Effector memory CD4-positive, alpha-beta T cell (primary cell): ENCODE data around the gene HTRA1.

Source experiments
- DNase-seq, 3 donors: peaks; one replicate each; pipeline ENCODE4 v3.0.0-alpha.2; 2020
- H3K27ac ChIP-seq: 2 replicates; pipeline ENCODE4 v1.7.0; 2013; ENCODE audit warnings: mild to moderate bottlenecking, low read length, moderate library complexity; ENCODE audit not compliant: insufficient read depth, poor library complexity, severe bottlenecking
- H3K27me3 ChIP-seq: replicated peaks from 2 replicates; pipeline ENCODE4 v1.7.0; 2013; ENCODE audit warnings: mild to moderate bottlenecking, low read length; ENCODE audit not compliant: insufficient read depth, control insufficient read depth, poor library complexity, severe bottlenecking
- H3K36me3 ChIP-seq: 2 replicates; pipeline ENCODE4 v1.7.0; 2013; ENCODE audit warnings: mild to moderate bottlenecking, low read length, moderate library complexity; ENCODE audit not compliant: control insufficient read depth, insufficient read depth
- H3K4me1 ChIP-seq: 2 replicates; pipeline ENCODE4 v1.7.0; 2013; ENCODE audit warnings: low read length, mild to moderate bottlenecking; ENCODE audit not compliant: control insufficient read depth, insufficient read depth, poor library complexity, severe bottlenecking
- H3K4me3 ChIP-seq: 2 replicates; pipeline ENCODE4 v1.7.0; 2013; ENCODE audit warnings: low read length, low read depth, mild to moderate bottlenecking; ENCODE audit not compliant: insufficient read depth, poor library complexity, severe bottlenecking
- H3K9me3 ChIP-seq: 2 replicates; pipeline ENCODE4 v1.7.0; 2013; ENCODE audit warnings: mild to moderate bottlenecking, low read length, moderate library complexity; ENCODE audit not compliant: control insufficient read depth

The HTRA1 gene

DNA sequence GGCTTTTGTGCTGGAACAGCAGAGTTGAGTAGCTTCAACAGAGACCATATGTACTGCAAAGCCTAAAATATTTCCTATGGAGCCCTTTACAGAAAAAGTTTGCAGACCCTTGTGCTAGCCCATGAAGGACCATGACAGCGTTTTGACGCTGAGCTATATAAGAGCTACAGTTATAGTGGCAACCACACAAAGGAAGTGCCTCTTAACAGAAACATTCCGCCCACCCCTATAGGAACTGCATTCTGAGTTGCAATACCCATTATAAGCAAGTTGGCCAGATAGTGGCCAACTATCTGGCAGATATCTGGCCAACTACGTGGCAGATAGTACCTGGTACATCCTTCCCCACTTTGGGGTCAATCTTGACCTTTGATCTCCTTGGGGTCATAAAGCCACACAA lies 51.7 kb downstream of the HTRA1 start:
- Histone ChIP-seq H3K36me3 (no peaks in the 10 kb centered on the region), H3K4me3 (no peak overlapping the region), H3K4me1 (peaks cover 25% of the 10 kb centered on the region)

DNA sequence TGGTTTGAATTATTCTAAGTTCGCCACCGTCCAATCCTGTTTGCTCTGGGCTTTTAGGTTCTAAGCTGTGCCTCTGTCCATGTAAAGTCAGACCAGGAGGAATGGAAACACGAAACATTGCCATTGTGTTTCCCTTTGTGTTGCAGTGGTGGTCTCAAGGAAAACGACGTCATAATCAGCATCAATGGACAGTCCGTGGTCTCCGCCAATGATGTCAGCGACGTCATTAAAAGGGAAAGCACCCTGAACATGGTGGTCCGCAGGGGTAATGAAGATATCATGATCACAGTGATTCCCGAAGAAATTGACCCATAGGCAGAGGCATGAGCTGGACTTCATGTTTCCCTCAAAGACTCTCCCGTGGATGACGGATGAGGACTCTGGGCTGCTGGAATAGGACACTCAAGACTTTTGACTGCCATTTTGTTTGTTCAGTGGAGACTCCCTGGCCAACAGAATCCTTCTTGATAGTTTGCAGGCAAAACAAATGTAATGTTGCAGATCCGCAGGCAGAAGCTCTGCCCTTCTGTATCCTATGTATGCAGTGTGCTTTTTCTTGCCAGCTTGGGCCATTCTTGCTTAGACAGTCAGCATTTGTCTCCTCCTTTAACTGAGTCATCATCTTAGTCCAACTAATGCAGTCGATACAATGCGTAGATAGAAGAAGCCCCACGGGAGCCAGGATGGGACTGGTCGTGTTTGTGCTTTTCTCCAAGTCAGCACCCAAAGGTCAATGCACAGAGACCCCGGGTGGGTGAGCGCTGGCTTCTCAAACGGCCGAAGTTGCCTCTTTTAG lies 52.9 kb downstream of the HTRA1 start:
- H3K4me3 ChIP-seq = no peak overlapping the region
- DNase-seq = no peak
- no peaks in the 10 kb centered on the region for H3K36me3 ChIP-seq
- peaks cover 25% of the 10 kb centered on the region for H3K4me1 ChIP-seq
- H3K27ac ChIP-seq = no peak overlapping the region
- H3K9me3 ChIP-seq = no peaks in the 10 kb centered on the region
- no peaks in the 10 kb centered on the region for H3K27me3 ChIP-seq

More for the DNA sequence above, 51.7 kb downstream of the HTRA1 start:
- Histone ChIP-seq H3K9me3 (no peaks in the 10 kb centered on the region), H3K27ac (no peak overlapping the region), H3K27me3 (no peaks in the 10 kb centered on the region)
- DNase-seq = no peak

DNA sequence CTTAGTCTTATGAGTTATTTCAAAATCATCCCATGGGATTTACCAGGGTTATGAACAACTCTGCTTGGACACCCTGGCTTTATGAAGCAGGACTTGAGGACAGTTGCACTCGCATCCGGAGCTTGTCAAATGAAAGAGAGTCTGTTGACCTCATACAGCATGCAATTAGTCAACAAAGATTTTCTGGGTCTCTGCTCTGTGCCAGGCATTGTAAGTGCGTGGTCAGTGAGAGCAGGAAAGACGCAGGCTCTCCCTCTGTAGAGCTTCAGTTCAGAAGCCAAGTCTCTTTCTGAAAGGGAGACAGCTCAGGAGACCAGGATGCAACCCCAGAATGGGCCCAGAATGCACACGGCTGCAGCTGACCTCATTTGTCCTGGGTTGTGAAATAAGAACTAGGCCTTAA lies 53.7 kb downstream of the HTRA1 start:
- Histone ChIP-seq H3K4me3 (no peak overlapping the region), H3K27me3 (no peaks in the 10 kb centered on the region), H3K36me3 (no peaks in the 10 kb centered on the region), H3K4me1 (peaks cover 25% of the 10 kb centered on the region), H3K9me3 (no peaks in the 10 kb centered on the region), H3K27ac (no peak overlapping the region)
- no peak for DNase-seq

DNA sequence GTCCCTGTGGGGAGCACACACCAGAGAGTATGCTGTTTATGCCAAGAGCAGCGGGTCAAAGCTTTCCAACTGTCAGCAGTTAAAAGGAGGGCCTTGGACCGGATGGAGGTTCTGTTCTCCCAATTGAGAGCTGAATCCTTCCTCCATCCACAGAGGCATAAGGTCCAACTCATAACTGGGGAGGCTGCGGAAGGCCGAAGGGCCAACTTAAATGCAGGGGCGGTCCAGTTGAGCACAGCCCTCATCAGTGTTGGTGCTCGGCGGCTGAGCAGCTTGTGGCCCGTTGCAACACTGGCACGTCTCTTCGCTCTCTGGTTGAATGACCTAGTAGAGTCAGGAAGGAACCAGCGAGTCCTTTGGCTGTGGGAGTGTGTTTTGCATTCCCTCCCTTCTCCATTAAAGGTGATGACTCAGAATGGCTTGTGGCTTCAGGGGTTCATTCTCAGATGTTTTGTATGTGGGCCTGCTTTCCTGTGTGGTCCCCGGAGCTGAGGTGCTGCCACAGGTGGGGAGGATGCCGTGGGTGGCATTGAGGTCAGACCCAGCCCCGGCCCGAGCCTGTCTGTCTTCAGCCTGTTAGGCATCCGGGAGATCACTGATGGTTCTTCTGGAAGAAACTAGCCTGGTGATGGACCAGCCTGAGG lies 54.4 kb downstream of the HTRA1 start:
- H3K4me3 ChIP-seq = no peak overlapping the region
- peak; percentile 35 to 64 (median 62) for DNase-seq
- H3K4me1 ChIP-seq = peaks cover 25% of the 10 kb centered on the region
- no peaks in the 10 kb centered on the region for H3K9me3 ChIP-seq
- H3K36me3 ChIP-seq = no peaks in the 10 kb centered on the region
- H3K27ac ChIP-seq = no peak overlapping the region
- no peaks in the 10 kb centered on the region for H3K27me3 ChIP-seq

DNA sequence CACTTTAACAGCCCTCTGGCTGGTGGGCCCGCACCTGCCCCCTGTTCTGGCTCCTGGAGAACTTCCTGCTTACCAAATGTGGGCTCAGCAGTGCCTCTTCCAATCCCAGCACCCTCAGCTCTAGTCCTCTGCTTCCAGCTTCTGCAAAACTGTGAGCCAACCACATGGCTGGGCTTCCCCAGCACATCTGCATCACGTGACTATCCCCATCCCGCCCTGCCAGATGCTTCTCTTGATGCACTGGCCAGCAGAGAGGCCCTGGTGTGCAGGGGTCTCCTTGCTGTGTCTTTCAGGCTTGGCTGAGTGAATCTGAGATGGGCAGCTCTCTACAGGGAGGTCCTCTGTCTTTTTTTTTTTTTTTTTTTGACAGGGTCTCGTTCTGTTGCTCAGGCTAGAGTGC lies 55.4 kb downstream of the HTRA1 start:
- H3K27ac ChIP-seq = no peak overlapping the region
- no peak for DNase-seq
- no peaks in the 10 kb centered on the region for H3K9me3 ChIP-seq
- no peaks in the 10 kb centered on the region for H3K27me3 ChIP-seq
- H3K4me1 ChIP-seq = peaks cover 25% of the 10 kb centered on the region
- no peaks in the 10 kb centered on the region for H3K36me3 ChIP-seq
- no peak overlapping the region for H3K4me3 ChIP-seq

DNA sequence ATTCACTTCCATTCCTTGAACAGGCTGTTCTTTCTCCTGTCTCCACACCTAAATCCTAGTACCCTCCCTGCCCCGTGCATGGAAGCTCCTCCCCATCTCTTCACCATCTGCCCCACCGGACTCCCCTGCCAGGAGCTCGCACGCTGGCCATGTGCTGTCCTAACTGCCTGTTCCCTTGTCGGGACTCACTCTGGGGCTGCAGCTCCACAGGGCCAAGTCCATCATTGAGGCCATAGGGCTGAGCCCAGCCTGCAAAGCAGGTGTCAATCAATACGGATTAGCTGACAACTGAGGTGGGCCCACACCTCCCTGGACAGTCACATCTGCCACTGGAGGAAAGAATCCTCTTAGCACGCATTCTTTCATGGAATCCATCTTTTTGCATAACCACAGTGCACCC lies 57.8 kb downstream of the HTRA1 start:
- no peak overlapping the region for H3K27ac ChIP-seq
- H3K4me3 ChIP-seq = no peak overlapping the region
- no peak for DNase-seq
- H3K27me3 ChIP-seq = no peaks in the 10 kb centered on the region
- H3K36me3 ChIP-seq = no peaks in the 10 kb centered on the region
- H3K9me3 ChIP-seq = no peaks in the 10 kb centered on the region
- H3K4me1 ChIP-seq = peaks cover 22% of the 10 kb centered on the region

DNA sequence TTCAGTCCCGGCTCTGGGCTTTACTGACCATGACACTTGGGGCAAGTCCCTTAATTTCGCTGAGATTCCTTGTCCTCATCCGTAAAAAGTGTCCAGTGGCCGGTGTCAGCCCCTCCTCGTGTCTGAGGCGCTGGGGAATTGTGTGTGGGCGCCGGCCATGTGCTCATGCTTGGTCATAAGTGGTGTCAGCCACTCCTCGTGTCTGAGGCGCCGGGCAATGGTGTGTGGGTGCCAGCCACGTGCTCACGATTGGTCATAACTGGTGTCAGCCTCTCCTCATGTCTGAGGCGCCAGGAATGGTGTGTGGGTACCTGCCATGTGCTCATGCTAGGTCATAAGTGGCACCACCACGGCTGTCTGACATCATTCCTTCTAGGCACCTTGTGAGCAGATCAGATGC lies 58.5 kb downstream of the HTRA1 start:
- H3K27me3 ChIP-seq = no peaks in the 10 kb centered on the region
- no peak overlapping the region for H3K27ac ChIP-seq
- no peaks in the 10 kb centered on the region for H3K36me3 ChIP-seq
- DNase-seq = no peak
- H3K9me3 ChIP-seq = no peaks in the 10 kb centered on the region
- H3K4me3 ChIP-seq = no peak overlapping the region
- H3K4me1 ChIP-seq = peaks cover 20% of the 10 kb centered on the region

DNA sequence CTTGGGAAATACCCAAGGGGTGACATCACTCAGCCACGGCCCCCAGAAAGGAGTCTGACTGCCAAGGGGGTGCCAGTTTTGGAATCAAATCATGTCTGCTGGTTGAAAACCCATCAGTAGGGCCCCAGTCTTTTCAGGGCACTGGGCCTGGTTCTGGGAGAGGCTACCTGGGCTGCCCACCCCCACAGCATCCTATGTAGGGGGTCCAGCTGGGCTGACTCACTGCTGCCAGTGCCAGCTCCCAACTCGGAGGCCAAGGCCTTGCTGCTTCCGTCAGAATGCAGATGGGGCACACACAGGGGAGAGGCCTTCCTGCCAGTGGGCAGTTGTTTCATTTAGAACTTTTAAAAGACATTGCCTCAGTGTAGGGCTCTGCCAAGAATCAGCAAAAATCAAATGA lies 59.7 kb downstream of the HTRA1 start:
- no peaks in the 10 kb centered on the region for H3K27me3 ChIP-seq
- H3K27ac ChIP-seq = no peak overlapping the region
- no peak for DNase-seq
- H3K36me3 ChIP-seq = no peaks in the 10 kb centered on the region
- H3K4me3 ChIP-seq = no peak overlapping the region
- H3K9me3 ChIP-seq = no peaks in the 10 kb centered on the region
- H3K4me1 ChIP-seq = peaks cover 10% of the 10 kb centered on the region

DNA sequence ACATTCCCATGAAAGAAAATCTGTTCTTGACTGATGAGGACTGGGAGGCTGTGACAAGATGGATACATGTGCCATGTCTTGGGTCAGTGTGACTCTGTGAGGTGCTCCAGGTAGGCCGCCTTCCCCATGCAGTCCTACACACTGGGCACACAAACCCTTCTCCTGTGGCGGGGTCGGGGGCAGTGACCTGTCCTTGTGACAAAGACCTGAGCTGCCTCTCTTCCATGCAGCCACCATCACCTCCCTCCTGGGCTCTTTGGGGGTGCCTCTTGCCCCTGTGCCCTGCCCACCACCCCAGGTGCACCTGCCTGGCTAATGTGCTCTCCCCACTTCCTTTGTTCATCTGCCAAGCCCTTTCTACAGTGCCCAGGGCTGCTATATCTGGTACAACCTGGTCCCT lies 63.5 kb downstream of the HTRA1 start:
- Histone ChIP-seq H3K4me3 (no peak overlapping the region), H3K27ac (no peak overlapping the region), H3K27me3 (no peaks in the 10 kb centered on the region), H3K9me3 (no peaks in the 10 kb centered on the region), H3K4me1 (no peaks in the 10 kb centered on the region), H3K36me3 (no peaks in the 10 kb centered on the region)
- DNase-seq = no peak

DNA sequence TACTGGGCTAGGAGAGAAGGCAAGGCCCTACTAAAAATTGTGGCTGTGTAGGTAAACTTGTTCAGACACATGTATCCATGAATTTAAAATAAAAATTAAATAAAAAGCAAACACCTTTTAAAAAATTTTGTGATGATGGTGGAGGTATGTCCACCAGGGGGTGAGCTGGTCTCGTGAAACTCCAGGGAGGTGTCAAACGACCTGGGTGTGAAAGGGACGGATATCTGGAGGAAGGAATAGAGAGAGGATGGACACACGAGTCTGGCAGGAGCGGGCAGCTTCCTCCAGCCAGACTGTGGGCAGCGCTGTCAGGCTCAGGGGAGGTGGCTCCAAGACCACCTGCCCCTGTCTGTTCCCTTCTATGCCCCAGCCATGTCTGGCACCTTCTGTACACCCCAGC lies 64.4 kb downstream of the HTRA1 start:
- no peaks in the 10 kb centered on the region for H3K4me1 ChIP-seq
- H3K27me3 ChIP-seq = no peaks in the 10 kb centered on the region
- H3K4me3 ChIP-seq = no peak overlapping the region
- H3K36me3 ChIP-seq = no peaks in the 10 kb centered on the region
- no peaks in the 10 kb centered on the region for H3K9me3 ChIP-seq
- H3K27ac ChIP-seq = no peak overlapping the region
- no peak for DNase-seq
